B cell (primary cell): ENCODE measurements around the gene SLC35G2. TPM values are rescaled to one million over a fixed set of nuclear protein-coding genes. Genes with fewer than 3 reads are reported as not detected.
A peak's percentile ranks its signal among the peaks of the same experiment; 100 is the strongest.

ENCODE experiments used
- ATAC-seq: fragments of 200-7000 bp; cut with Tn5 transposase; one replicate; pipeline ENCODE4 v1.10.0; 2021; ENCODE audit warnings: low read depth, mild to moderate bottlenecking, moderate number of reproducible peaks, moderate library complexity
- CTCF ChIA-PET: fragments of 350-600 bp; sonication (Branson Sonifier 250); formaldehyde crosslinking; loops from one replicate; lab custom pipeline; 2021; ENCODE audit warnings: antibody characterized with exemption, inconsistent platforms; lab: Charles Lee
- POLR2A ChIA-PET: fragments of 350-600 bp; sonication (Branson Sonifier 250); formaldehyde crosslinking; loops from one replicate; lab custom pipeline; 2021; ENCODE audit warnings: antibody characterized with exemption; lab: Charles Lee
- DNase-seq: peaks from one replicate; pipeline ENCODE4 v3.0.0; 2013
- H2AFZ ChIP-seq: 2 replicates; pipeline ENCODE4 v1.6.1; 2012; ENCODE audit warnings: mild to moderate bottlenecking, low read depth, low read length; ENCODE audit not compliant: insufficient read depth, poor library complexity, severe bottlenecking
- H3K27ac ChIP-seq, 2 donors: 1 replicate in 1 of 2; 2 replicates in 1 of 2; pipeline ENCODE4 v1.5.1; 2012 to 2013; ENCODE audit warnings: low read length in 2 of 2, mild to moderate bottlenecking in 2 of 2, moderate library complexity in 1 of 2
- H3K27me3 ChIP-seq, 4 experiments: fragments of 200-600 bp in 1 of 4; sonication (generic) in 1 of 4; replicated peaks in 1 of 4; 1 replicate in 2 of 4; 2 replicates in 2 of 4; pipeline versions ENCODE4 v1.6.1 to v1.7.0; 2013 to 2016; ENCODE audit warnings: low read length in 3 of 4, mild to moderate bottlenecking in 2 of 4, mixed read lengths in 1 of 4, moderate library complexity in 1 of 4; ENCODE audit not compliant: insufficient read depth in 4 of 4, control insufficient read depth in 3 of 4; ENCODE audit errors: control extremely low read depth in 1 of 4
- H3K36me3 ChIP-seq, 2 experiments: replicated peaks in 1 of 2; 1 replicate in 1 of 2; 2 replicates in 1 of 2; pipeline versions ENCODE4 v1.6.1 to v1.7.1; 2013; ENCODE audit warnings: low read length in 1 of 2; ENCODE audit not compliant: insufficient read depth in 2 of 2, control insufficient read depth in 1 of 2; ENCODE audit errors: control extremely low read depth in 1 of 2, extremely low read depth in 1 of 2
- H3K4me1 ChIP-seq, 2 donors: fragments of 200-600 bp in 1 of 2; sonication (generic) in 1 of 2; 1 replicate in 1 of 2; 2 replicates in 1 of 2; pipeline versions ENCODE4 v1.5.1 to v1.6.1; 2013 to 2017; ENCODE audit warnings: low read length in 2 of 2; ENCODE audit not compliant: control insufficient read depth in 2 of 2, insufficient read depth in 2 of 2
- H3K4me2 ChIP-seq: replicated peaks from 2 replicates; pipeline ENCODE3; 2012; ENCODE audit warnings: mild to moderate bottlenecking, low read depth, low read length; ENCODE audit not compliant: poor library complexity, severe bottlenecking
- H3K4me3 ChIP-seq, 5 experiments: fragments of 200-600 bp in 1 of 5; sonication (generic) in 1 of 5; 1 replicate in 3 of 5; 2 replicates in 2 of 5; pipeline versions ENCODE4 v1.5.1 to v1.7.0; 2011 to 2016; ENCODE audit warnings: low read length in 4 of 5, mild to moderate bottlenecking in 4 of 5, low read depth in 2 of 5, control low read depth in 1 of 5, moderate library complexity in 1 of 5; ENCODE audit not compliant: insufficient read depth in 1 of 5; ENCODE audit errors: control extremely low read depth in 1 of 5, extremely low read depth in 1 of 5
- H3K79me2 ChIP-seq: fragments of 200-600 bp; sonication (generic); one replicate; pipeline ENCODE4 v1.6.0; 2016; ENCODE audit warnings: low read length; ENCODE audit not compliant: control insufficient read depth, insufficient read depth
- H3K9ac ChIP-seq: fragments of 200-600 bp; sonication (generic); 2 replicates; pipeline ENCODE4 v1.6.1; 2017; ENCODE audit warnings: mild to moderate bottlenecking, low read length, moderate library complexity
- H3K9me3 ChIP-seq, 3 donors: one replicate each; pipeline versions ENCODE4 v1.6.1 to v1.7.1; 2013; ENCODE audit warnings: low read length in 2 of 3; ENCODE audit not compliant: control insufficient read depth in 2 of 3, insufficient read depth in 1 of 3; ENCODE audit errors: control extremely low read depth in 1 of 3
- H4K20me1 ChIP-seq: 2 replicates; pipeline ENCODE4 v1.6.0; 2012; ENCODE audit warnings: mild to moderate bottlenecking, low read length; ENCODE audit not compliant: insufficient read depth, control insufficient read depth, poor library complexity, severe bottlenecking
- H3K27ac Mint-ChIP-seq: one replicate; pipeline ENCODE4 v1.8.0; 2021; ENCODE audit warnings: mixed read lengths
- H3K27me3 Mint-ChIP-seq: one replicate; pipeline ENCODE4 v1.8.0; 2021; ENCODE audit warnings: mixed read lengths
- H3K4me1 Mint-ChIP-seq: one replicate; pipeline ENCODE4 v1.8.0; 2021; ENCODE audit warnings: mixed read lengths
- H3K4me3 Mint-ChIP-seq: one replicate; pipeline ENCODE4 v1.8.0; 2021; ENCODE audit warnings: mixed read lengths
- H3K9me3 Mint-ChIP-seq: one replicate; pipeline ENCODE4 v1.8.0; 2022; ENCODE audit warnings: mixed read lengths; ENCODE audit not compliant: insufficient read depth
- EZH2 ChIP-seq: IDR thresholded peaks from 2 replicates; pipeline ENCODE4 v1.6.1; 2012; ENCODE audit warnings: borderline replicate concordance, low read depth, mild to moderate bottlenecking, moderate library complexity, low read length; ENCODE audit not compliant: insufficient read depth, poor library complexity, severe bottlenecking
- WGBS: methylation state at CpG from one replicate; pipeline ENCODE4 v1.1.5; 2013; ENCODE audit warnings: missing lambda C conversion rate; ENCODE audit not compliant: insufficient coverage; 5-methylcytosine and 5-hydroxymethylcytosine counted together
- intact Hi-C: fragments of 100-400 bp; cut with micrococcal nuclease; formaldehyde crosslinking; loops from one replicate; pipeline ENCODE4 v1.10.0; 2022
- polyA plus RNA-seq: library from polyadenylated mRNA; depleted of rRNA; stranded (reverse); fragments of >200 nt; gene quantifications from 2 replicates; pipeline ENCODE4 v1.2.3, GENCODE V29; 2012
- total RNA-seq, 2 donors: library from RNA; stranded (reverse); fragments of 120-200 nt in 1 of 2; gene quantifications; 1 replicate in 1 of 2; 2 replicates in 1 of 2; pipeline versions ENCODE4 v1.2.3 to v1.2.4, GENCODE V29; 2013 to 2022
- TF ChIP-seq, protein P1 (sequence below): fragments of 200-600 bp; IDR thresholded peaks from one replicate; pipeline ENCODE4 v1.8.0; 2022; ENCODE audit warnings: antibody characterized with exemption, mild to moderate bottlenecking

The SLC35G2 gene
- total and polyA plus RNA-seq, 2 donors (not counting 1 experiment from before 2014, with no cell fraction given), result 0.07 to 9.4 TPM

DNA sequence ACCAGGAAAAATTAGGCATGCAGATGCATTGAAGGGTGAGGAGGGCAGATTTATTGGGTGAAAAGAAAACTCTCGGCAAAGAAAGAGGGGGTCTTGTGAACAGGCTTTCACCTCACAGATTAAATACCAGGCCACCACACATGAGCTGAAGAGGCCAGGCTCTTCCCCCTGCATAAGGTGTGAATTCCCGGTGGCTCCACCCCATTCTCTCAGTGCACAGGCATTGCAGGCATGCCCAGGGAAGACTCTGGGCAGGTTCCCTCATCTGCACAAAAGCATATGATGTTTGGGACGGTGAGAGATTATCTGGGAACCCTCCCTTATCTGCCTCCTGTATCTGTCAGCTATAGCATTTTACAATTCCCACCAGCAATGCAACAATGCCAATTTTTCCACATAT is 7.2 kb upstream of the SLC35G2 start:
- H3K4me1 ChIP-seq, result no peaks in the 10 kb centered on the region
- no peaks in the 10 kb centered on the region for H3K36me3 ChIP-seq
- no peaks in the 10 kb centered on the region for H3K79me2 ChIP-seq
- POLR2A ChIA-PET, result no interaction called here
- ATAC-seq, result no peak
- H3K9ac ChIP-seq, result no peak overlapping the region
- no peak overlapping the region for H2AFZ ChIP-seq
- H3K27me3 ChIP-seq, result peaks cover 0 to 2% (median 0%) of the 10 kb centered on the region in 4 experiments
- TF ChIP-seq EZH2, result no peak
- TF ChIP-seq, protein P1, sequence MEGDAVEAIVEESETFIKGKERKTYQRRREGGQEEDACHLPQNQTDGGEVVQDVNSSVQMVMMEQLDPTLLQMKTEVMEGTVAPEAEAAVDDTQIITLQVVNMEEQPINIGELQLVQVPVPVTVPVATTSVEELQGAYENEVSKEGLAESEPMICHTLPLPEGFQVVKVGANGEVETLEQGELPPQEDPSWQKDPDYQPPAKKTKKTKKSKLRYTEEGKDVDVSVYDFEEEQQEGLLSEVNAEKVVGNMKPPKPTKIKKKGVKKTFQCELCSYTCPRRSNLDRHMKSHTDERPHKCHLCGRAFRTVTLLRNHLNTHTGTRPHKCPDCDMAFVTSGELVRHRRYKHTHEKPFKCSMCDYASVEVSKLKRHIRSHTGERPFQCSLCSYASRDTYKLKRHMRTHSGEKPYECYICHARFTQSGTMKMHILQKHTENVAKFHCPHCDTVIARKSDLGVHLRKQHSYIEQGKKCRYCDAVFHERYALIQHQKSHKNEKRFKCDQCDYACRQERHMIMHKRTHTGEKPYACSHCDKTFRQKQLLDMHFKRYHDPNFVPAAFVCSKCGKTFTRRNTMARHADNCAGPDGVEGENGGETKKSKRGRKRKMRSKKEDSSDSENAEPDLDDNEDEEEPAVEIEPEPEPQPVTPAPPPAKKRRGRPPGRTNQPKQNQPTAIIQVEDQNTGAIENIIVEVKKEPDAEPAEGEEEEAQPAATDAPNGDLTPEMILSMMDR, result no peak
- WGBS, result 100% methylated on average over 1 of the region's 3 CpGs
- Mint-ChIP-seq H3K4me1 (no peaks in the 10 kb centered on the region), H3K27me3 (peaks cover 5% of the 10 kb centered on the region), H3K9me3 (no peaks in the 10 kb centered on the region), H3K4me3 (no peak overlapping the region), H3K27ac (no peak overlapping the region)
- no peak for DNase-seq
- CTCF ChIA-PET, result no interaction called here
- no peak overlapping the region for H3K27ac ChIP-seq
- no peak overlapping the region for H3K4me3 ChIP-seq
- intact Hi-C loops, result no loop called here
- H4K20me1 ChIP-seq, result no peaks in the 10 kb centered on the region
- peaks cover 0 to 7% (median 0%) of the 10 kb centered on the region in 3 donors for H3K9me3 ChIP-seq
- H3K4me2 ChIP-seq, result no peak overlapping the region

GRCh38 chr3:136817448-136817847 is 1.5 kb upstream of the SLC35G2 start:
- TF ChIP-seq EZH2, result no peak
- TF ChIP-seq, protein P1, result no peak
- no peak for DNase-seq
- Mint-ChIP-seq H3K4me1 (peaks cover 23% of the 10 kb centered on the region), H3K4me3 (peak overlapping the region; percentile 95), H3K27me3 (peaks cover 30% of the 10 kb centered on the region), H3K9me3 (no peaks in the 10 kb centered on the region), H3K27ac (no peak overlapping the region)
- Histone ChIP-seq H2AFZ (no peak overlapping the region), H3K36me3 (no peaks in the 10 kb centered on the region), H3K4me1 (peaks cover 21 to 22% of the 10 kb centered on the region in 2 donors), H3K9ac (no peak overlapping the region), H3K27me3 (peaks cover 0 to 38% (median 31%) of the 10 kb centered on the region in 4 experiments), H4K20me1 (no peaks in the 10 kb centered on the region), H3K4me2 (no peak overlapping the region), H3K79me2 (no peaks in the 10 kb centered on the region), H3K4me3 (no peak overlapping the region), H3K27ac (no peak overlapping the region), H3K9me3 (peaks cover 0 to 17% (median 0%) of the 10 kb centered on the region in 3 donors)
- no peak for ATAC-seq
- POLR2A ChIA-PET, result no interaction called here
- intact Hi-C loops, result no loop called here
- no CpG with 5 or more reads among the region's 1 CpG for WGBS
- CTCF ChIA-PET, result interaction anchor here (0.9 kb wide), 1 partner anchor 12 kb away, joined by 3 read pairs; no protein-coding TSS in a partner anchor
